Astrocyte (in vitro differentiated cells and primary cell): Measurements from ENCODE around the gene OR13J1.

ENCODE experiments used
- EZH2 ChIP-seq: IDR thresholded peaks from 2 replicates; pipeline ENCODE4 v1.6.1; 2012; ENCODE audit warnings: mild to moderate bottlenecking, low read length, inconsistent platforms; ENCODE audit not compliant: insufficient read depth
- TF ChIP-seq, protein P1 (sequence below): IDR thresholded peaks from 2 replicates; pipeline ENCODE4 v1.5.1; 2011; ENCODE audit warnings: low read depth, mild to moderate bottlenecking, inconsistent platforms, low read length, moderate library complexity; ENCODE audit not compliant: insufficient read depth

GRCh38 chr9:35882263-35882848, 12.2 kb upstream of the OR13J1 start:
- no peak for TF ChIP-seq EZH2
- TF ChIP-seq, protein P1, sequence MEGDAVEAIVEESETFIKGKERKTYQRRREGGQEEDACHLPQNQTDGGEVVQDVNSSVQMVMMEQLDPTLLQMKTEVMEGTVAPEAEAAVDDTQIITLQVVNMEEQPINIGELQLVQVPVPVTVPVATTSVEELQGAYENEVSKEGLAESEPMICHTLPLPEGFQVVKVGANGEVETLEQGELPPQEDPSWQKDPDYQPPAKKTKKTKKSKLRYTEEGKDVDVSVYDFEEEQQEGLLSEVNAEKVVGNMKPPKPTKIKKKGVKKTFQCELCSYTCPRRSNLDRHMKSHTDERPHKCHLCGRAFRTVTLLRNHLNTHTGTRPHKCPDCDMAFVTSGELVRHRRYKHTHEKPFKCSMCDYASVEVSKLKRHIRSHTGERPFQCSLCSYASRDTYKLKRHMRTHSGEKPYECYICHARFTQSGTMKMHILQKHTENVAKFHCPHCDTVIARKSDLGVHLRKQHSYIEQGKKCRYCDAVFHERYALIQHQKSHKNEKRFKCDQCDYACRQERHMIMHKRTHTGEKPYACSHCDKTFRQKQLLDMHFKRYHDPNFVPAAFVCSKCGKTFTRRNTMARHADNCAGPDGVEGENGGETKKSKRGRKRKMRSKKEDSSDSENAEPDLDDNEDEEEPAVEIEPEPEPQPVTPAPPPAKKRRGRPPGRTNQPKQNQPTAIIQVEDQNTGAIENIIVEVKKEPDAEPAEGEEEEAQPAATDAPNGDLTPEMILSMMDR, result peak; percentile 99
